ENCODE data around the gene TTBK1. TPM values are rescaled to one million over a fixed set of nuclear protein-coding genes. Genes with fewer than 3 reads are reported as not detected.

Gene TTBK1
- total and polyA plus RNA-seq, 2 donors (not counting 1 experiment from before 2014, with no cell fraction given), result 0.07 TPM; not detected in 1

GRCh38 chr6:43291708-43292107, 48.4 kb downstream of the TTBK1 start:
- no peaks in the 10 kb centered on the region for H3K9me3 ChIP-seq (ENCODE audit: control extremely low read depth in 1 of 3, control insufficient read depth in 2 of 3, insufficient read depth in 1 of 3, low read length in 2 of 3)
- CTCF ChIA-PET, result interaction anchor here (1.8 kb wide), 1 partner anchor 15 kb away, joined by 4 read pairs; no protein-coding TSS in a partner anchor
- Mint-ChIP-seq H3K27ac (no peak overlapping the region), H3K4me1 (no peaks in the 10 kb centered on the region), H3K9me3 (ENCODE audit: insufficient read depth) (no peaks in the 10 kb centered on the region), H3K4me3 (no peak overlapping the region), H3K27me3 (peaks cover 13% of the 10 kb centered on the region)
- H3K27ac ChIP-seq (ENCODE audit: low read length in 2 of 2), result no peak overlapping the region
- DNase-seq (no peak), ATAC-seq (ENCODE audit: low read depth) (no peak)
- H4K20me1 ChIP-seq (ENCODE audit: control insufficient read depth, insufficient read depth, low read length, poor library complexity, severe bottlenecking), result no peaks in the 10 kb centered on the region
- TF ChIP-seq EZH2 (IDR thresholded peaks at IDR 0.05; ENCODE audit: borderline replicate concordance, insufficient read depth, low read depth, low read length, poor library complexity, severe bottlenecking), result no peak
- TF ChIP-seq, protein P1, sequence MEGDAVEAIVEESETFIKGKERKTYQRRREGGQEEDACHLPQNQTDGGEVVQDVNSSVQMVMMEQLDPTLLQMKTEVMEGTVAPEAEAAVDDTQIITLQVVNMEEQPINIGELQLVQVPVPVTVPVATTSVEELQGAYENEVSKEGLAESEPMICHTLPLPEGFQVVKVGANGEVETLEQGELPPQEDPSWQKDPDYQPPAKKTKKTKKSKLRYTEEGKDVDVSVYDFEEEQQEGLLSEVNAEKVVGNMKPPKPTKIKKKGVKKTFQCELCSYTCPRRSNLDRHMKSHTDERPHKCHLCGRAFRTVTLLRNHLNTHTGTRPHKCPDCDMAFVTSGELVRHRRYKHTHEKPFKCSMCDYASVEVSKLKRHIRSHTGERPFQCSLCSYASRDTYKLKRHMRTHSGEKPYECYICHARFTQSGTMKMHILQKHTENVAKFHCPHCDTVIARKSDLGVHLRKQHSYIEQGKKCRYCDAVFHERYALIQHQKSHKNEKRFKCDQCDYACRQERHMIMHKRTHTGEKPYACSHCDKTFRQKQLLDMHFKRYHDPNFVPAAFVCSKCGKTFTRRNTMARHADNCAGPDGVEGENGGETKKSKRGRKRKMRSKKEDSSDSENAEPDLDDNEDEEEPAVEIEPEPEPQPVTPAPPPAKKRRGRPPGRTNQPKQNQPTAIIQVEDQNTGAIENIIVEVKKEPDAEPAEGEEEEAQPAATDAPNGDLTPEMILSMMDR (IDR thresholded peaks at IDR 0.05), result no peak
- H2AFZ ChIP-seq (ENCODE audit: insufficient read depth, low read depth, low read length, poor library complexity, severe bottlenecking), result no peak overlapping the region
- no peaks in the 10 kb centered on the region for H3K36me3 ChIP-seq (replicated peaks in 1 of 2; ENCODE audit: control extremely low read depth in 1 of 2, control insufficient read depth in 1 of 2, extremely low read depth in 1 of 2, insufficient read depth in 2 of 2, low read length in 1 of 2)
- H3K4me2 ChIP-seq (replicated peaks; ENCODE audit: low read depth, low read length, poor library complexity, severe bottlenecking), result no peak overlapping the region
- H3K4me1 ChIP-seq (ENCODE audit: control insufficient read depth in 2 of 2, insufficient read depth in 2 of 2, low read length in 2 of 2), result no peaks in the 10 kb centered on the region
- H3K4me3 ChIP-seq (ENCODE audit: control extremely low read depth in 1 of 5, extremely low read depth in 1 of 5, insufficient read depth in 1 of 5, low read depth in 2 of 5, low read length in 4 of 5), result no peak overlapping the region
- POLR2A ChIA-PET, result no interaction called here
- no peak overlapping the region for H3K9ac ChIP-seq (ENCODE audit: low read length)
- H3K79me2 ChIP-seq (ENCODE audit: control insufficient read depth, insufficient read depth, low read length), result no peaks in the 10 kb centered on the region
- peaks cover 0 to 7% (median 1%) of the 10 kb centered on the region in 4 experiments for H3K27me3 ChIP-seq (replicated peaks in 1 of 4; ENCODE audit: control extremely low read depth in 1 of 4, control insufficient read depth in 3 of 4, insufficient read depth in 4 of 4, low read length in 3 of 4)
- intact Hi-C loops (cut with micrococcal nuclease), result no loop called here
- WGBS (ENCODE audit: insufficient coverage), result no CpG with 5 or more reads among the region's 2 CpGs

DNA sequence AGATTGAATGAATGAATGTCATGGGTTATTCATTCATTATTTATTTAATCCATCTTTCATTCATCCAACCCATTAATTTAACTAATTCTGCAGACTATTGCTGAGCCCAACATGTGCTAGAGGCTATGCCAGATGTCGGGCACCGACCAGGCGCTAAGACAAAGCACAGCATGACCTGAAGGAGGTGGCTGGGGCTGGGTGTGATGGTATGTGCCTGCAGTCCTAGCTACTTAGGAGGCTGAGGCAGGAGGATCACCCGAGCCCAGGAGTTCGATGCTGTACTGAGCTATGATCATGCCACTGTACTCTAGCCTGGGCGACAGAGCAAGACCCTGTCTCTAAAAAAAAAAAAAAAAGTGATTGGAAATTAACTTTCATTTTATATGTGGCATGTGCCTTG, 49.1 kb downstream of the TTBK1 start:
- ChIA-PET CTCF (interaction anchor here (1.8 kb wide), 1 partner anchor 15 kb away, joined by 4 read pairs; no protein-coding TSS in a partner anchor), POLR2A (no interaction called here)
- no peak for DNase-seq
- intact Hi-C loops (cut with micrococcal nuclease), result no loop called here
- no peak overlapping the region for H3K9ac ChIP-seq (ENCODE audit: low read length)
- H3K27me3 ChIP-seq (replicated peaks in 1 of 4; ENCODE audit: control extremely low read depth in 1 of 4, control insufficient read depth in 3 of 4, insufficient read depth in 4 of 4, low read length in 3 of 4), result peaks cover 0 to 8% (median 1%) of the 10 kb centered on the region in 4 experiments
- TF ChIP-seq, protein P1 (IDR thresholded peaks at IDR 0.05), result no peak
- no peak for TF ChIP-seq EZH2 (IDR thresholded peaks at IDR 0.05; ENCODE audit: borderline replicate concordance, insufficient read depth, low read depth, low read length, poor library complexity, severe bottlenecking)
- no peaks in the 10 kb centered on the region for H3K9me3 ChIP-seq (ENCODE audit: control extremely low read depth in 1 of 3, control insufficient read depth in 2 of 3, insufficient read depth in 1 of 3, low read length in 2 of 3)
- no peaks in the 10 kb centered on the region for H3K79me2 ChIP-seq (ENCODE audit: control insufficient read depth, insufficient read depth, low read length)
- H3K36me3 ChIP-seq (replicated peaks in 1 of 2; ENCODE audit: control extremely low read depth in 1 of 2, control insufficient read depth in 1 of 2, extremely low read depth in 1 of 2, insufficient read depth in 2 of 2, low read length in 1 of 2), result no peaks in the 10 kb centered on the region
- H3K9me3 Mint-ChIP-seq (ENCODE audit: insufficient read depth), result no peaks in the 10 kb centered on the region
- H3K27ac Mint-ChIP-seq, result no peak overlapping the region
- no peaks in the 10 kb centered on the region for H3K4me1 Mint-ChIP-seq
- no peak overlapping the region for H3K4me3 ChIP-seq (ENCODE audit: control extremely low read depth in 1 of 5, extremely low read depth in 1 of 5, insufficient read depth in 1 of 5, low read depth in 2 of 5, low read length in 4 of 5)
- 100% methylated on average over 4 of the region's 6 CpGs for WGBS (ENCODE audit: insufficient coverage)
- H3K4me3 Mint-ChIP-seq, result no peak overlapping the region
- peaks cover 13% of the 10 kb centered on the region for H3K27me3 Mint-ChIP-seq
- H3K4me1 ChIP-seq (ENCODE audit: control insufficient read depth in 2 of 2, insufficient read depth in 2 of 2, low read length in 2 of 2), result no peaks in the 10 kb centered on the region
- H2AFZ ChIP-seq (ENCODE audit: insufficient read depth, low read depth, low read length, poor library complexity, severe bottlenecking), result no peak overlapping the region
- H3K4me2 ChIP-seq (replicated peaks; ENCODE audit: low read depth, low read length, poor library complexity, severe bottlenecking), result no peak overlapping the region
- H4K20me1 ChIP-seq (ENCODE audit: control insufficient read depth, insufficient read depth, low read length, poor library complexity, severe bottlenecking), result no peaks in the 10 kb centered on the region
- no peak for ATAC-seq (ENCODE audit: low read depth)
- H3K27ac ChIP-seq (ENCODE audit: low read length in 2 of 2), result no peak overlapping the region

All from B cell (primary cell).